DND-41 (cell line): Measurements from ENCODE around the gene BRD9.

ENCODE experiments used
- ATAC-seq: fragments of 200-7000 bp; cut with Tn5 transposase; 3 replicates; pipeline ENCODE4 v1.9.1; 2021; ENCODE audit warnings: low read depth; ENCODE audit not compliant: insufficient read depth
- DNase-seq: peaks from one replicate; pipeline ENCODE4 v3.0.0-alpha.2; 2020
- H2AFZ ChIP-seq: 2 replicates; pipeline ENCODE4 v1.6.0; 2012; ENCODE audit warnings: low read depth, low read length
- H3K27ac ChIP-seq: 2 replicates; pipeline ENCODE4 v1.5.1; 2012; ENCODE audit warnings: low read length, inconsistent platforms
- H3K27me3 ChIP-seq: fragments of 200-600 bp; sonication (generic); 2 replicates; pipeline ENCODE4 v1.6.0; 2012; ENCODE audit warnings: low read length, mild to moderate bottlenecking, inconsistent platforms; ENCODE audit not compliant: insufficient read depth, poor library complexity
- H3K36me3 ChIP-seq: 2 replicates; pipeline ENCODE4 v1.5.1; 2012; ENCODE audit warnings: low read length, inconsistent platforms; ENCODE audit not compliant: insufficient read depth
- H3K4me1 ChIP-seq: 2 replicates; pipeline ENCODE4 v1.5.1; 2012; ENCODE audit warnings: mild to moderate bottlenecking, low read length; ENCODE audit not compliant: insufficient read depth
- H3K4me2 ChIP-seq: 2 replicates; pipeline ENCODE4 v1.6.0; 2012; ENCODE audit warnings: mild to moderate bottlenecking, moderate library complexity, low read length, inconsistent platforms; ENCODE audit not compliant: insufficient read depth
- H3K4me3 ChIP-seq, 2 experiments: fragments of 200-600 bp in 1 of 2; shearing (Covaris generic) in 1 of 2; 2 replicates each; pipeline ENCODE4 v1.5.1; 2012 to 2016; ENCODE audit warnings: inconsistent platforms in 2 of 2, low read length in 2 of 2, mild to moderate bottlenecking in 2 of 2, low read depth in 1 of 2, moderate library complexity in 1 of 2
- H3K79me2 ChIP-seq: 2 replicates; pipeline ENCODE4 v1.6.0; 2012; ENCODE audit warnings: low read length, inconsistent platforms; ENCODE audit not compliant: insufficient read depth
- H3K9ac ChIP-seq: 2 replicates; pipeline ENCODE4 v1.6.0; 2012; ENCODE audit warnings: low read depth, mild to moderate bottlenecking, inconsistent platforms, low read length, moderate library complexity
- H3K9me3 ChIP-seq: 2 replicates; pipeline ENCODE4 v1.5.1; 2012; ENCODE audit warnings: low read length, moderate library complexity, mild to moderate bottlenecking, inconsistent platforms; ENCODE audit not compliant: insufficient read depth, severe bottlenecking
- H4K20me1 ChIP-seq: 2 replicates; pipeline ENCODE4 v1.6.0; 2012; ENCODE audit warnings: low read length; ENCODE audit not compliant: insufficient read depth
- EZH2 ChIP-seq: IDR thresholded peaks from 3 replicates; pipeline ENCODE4 v1.6.1; 2012; ENCODE audit warnings: borderline replicate concordance, low read depth, mild to moderate bottlenecking, moderate library complexity, low read length, inconsistent platforms; ENCODE audit not compliant: severe bottlenecking
- TF ChIP-seq, protein P1 (sequence below): IDR thresholded peaks from 2 replicates; pipeline ENCODE4 v1.5.1; 2012; ENCODE audit warnings: borderline replicate concordance, low read length, moderate library complexity, mild to moderate bottlenecking; ENCODE audit not compliant: poor library complexity, severe bottlenecking; ENCODE audit errors: extremely low read depth

BRD9 gene

GRCh38 chr5:870956-871355, 21.6 kb downstream of the BRD9 start:
- H3K36me3 ChIP-seq, result peaks cover 95% of the 10 kb centered on the region

DNA sequence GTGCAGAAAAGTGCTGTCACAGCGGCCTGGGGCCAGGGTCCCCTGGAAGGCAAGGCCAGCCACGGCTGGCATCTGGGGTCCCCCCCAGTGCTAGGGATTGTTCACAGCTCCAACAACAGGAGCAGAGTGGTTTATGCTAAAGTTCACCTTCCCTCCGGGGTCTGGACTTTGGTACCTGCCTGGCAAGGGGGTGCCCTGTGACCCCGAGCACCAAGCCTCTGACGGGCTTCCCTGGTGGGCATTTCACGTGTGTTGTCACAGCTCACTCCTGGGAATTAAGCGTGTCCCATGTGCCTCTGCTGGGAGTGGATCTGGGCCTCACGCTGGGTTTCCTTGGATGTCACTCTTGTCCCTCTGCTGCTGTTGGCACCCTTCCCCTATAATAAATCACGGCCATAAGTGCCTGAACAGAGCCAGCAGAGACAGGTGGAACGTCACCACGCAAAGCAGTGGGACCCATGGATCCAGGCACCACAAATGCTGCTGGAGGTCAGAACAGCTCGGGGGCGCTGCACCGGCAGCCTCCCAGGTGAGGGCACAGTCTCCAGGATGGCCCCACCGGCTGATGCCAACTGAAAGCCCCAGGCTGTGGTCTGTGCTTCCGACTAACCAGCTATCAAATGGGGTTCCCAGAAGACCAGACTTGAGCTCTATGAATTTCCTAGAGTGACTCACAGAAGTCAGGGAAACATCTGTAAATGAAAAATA, 24.0 kb downstream of the BRD9 start:
- no peaks in the 10 kb centered on the region for H3K4me1 ChIP-seq
- TF ChIP-seq, protein P1, sequence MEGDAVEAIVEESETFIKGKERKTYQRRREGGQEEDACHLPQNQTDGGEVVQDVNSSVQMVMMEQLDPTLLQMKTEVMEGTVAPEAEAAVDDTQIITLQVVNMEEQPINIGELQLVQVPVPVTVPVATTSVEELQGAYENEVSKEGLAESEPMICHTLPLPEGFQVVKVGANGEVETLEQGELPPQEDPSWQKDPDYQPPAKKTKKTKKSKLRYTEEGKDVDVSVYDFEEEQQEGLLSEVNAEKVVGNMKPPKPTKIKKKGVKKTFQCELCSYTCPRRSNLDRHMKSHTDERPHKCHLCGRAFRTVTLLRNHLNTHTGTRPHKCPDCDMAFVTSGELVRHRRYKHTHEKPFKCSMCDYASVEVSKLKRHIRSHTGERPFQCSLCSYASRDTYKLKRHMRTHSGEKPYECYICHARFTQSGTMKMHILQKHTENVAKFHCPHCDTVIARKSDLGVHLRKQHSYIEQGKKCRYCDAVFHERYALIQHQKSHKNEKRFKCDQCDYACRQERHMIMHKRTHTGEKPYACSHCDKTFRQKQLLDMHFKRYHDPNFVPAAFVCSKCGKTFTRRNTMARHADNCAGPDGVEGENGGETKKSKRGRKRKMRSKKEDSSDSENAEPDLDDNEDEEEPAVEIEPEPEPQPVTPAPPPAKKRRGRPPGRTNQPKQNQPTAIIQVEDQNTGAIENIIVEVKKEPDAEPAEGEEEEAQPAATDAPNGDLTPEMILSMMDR, result no peak
- TF ChIP-seq EZH2, result no peak
- ATAC-seq, result no peak

More at GRCh38 chr5:870956-871355, 21.6 kb downstream of the BRD9 start:
- Histone ChIP-seq H3K4me2 (no peak overlapping the region), H3K4me1 (no peaks in the 10 kb centered on the region), H3K9ac (no peak overlapping the region), H3K79me2 (peaks cover under 1% of the 10 kb centered on the region; the same call in 1 of the 2 replicates), H4K20me1 (peaks cover 24% of the 10 kb centered on the region), H3K9me3 (no peaks in the 10 kb centered on the region), H3K4me3 (no peak overlapping the region), H2AFZ (no peak overlapping the region), H3K27me3 (no peaks in the 10 kb centered on the region), H3K27ac (no peak overlapping the region)
- no peak for ATAC-seq
- TF ChIP-seq, protein P1, result no peak
- TF ChIP-seq EZH2, result no peak
- DNase-seq, result no peak

DNA sequence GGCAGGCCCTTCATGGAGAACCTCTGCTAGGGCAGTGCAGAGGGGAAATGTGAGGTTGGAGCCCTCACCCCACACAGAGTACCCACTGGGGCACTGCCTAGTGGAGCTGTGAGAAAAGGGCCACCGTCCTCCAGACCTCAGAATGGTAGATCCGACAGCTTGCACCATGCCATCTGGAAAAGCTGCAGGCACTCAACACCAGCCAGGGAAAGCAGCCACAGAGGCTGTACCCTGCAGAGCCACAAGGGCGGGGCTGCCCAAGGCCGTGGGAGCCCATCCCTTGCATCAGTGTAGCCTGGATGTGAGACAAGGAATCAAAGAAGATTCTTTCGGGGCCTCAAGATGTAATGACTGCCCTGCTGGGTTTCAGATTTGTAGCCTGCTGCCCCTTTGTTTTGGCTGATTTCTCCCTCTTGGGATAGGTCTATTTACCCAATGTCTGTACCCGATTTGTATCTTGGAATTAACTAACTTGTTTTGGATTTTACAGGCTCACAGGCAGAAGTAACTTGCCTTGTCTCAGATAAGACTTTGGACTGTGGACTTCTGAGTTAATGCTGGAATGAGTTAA, 25.2 kb downstream of the BRD9 start:
- Histone ChIP-seq H4K20me1 (peaks cover 33% of the 10 kb centered on the region), H3K4me2 (no peak overlapping the region), H3K9ac (no peak overlapping the region), H3K36me3 (peaks cover 97% of the 10 kb centered on the region), H3K79me2 (no peaks in the 10 kb centered on the region), H3K9me3 (no peaks in the 10 kb centered on the region), H3K27me3 (no peaks in the 10 kb centered on the region), H3K4me3 (no peak overlapping the region), H3K4me1 (no peaks in the 10 kb centered on the region), H2AFZ (no peak overlapping the region), H3K27ac (no peak overlapping the region)
- TF ChIP-seq, protein P1, result no peak
- TF ChIP-seq EZH2, result no peak
- DNase-seq, result no peak
- ATAC-seq, result peak; percentile 23; the same call in 1 of the 3 replicates

More for the DNA sequence above, 24.0 kb downstream of the BRD9 start:
- H3K27me3 ChIP-seq, result no peaks in the 10 kb centered on the region
- H3K4me2 ChIP-seq, result no peak overlapping the region
- H3K36me3 ChIP-seq, result peaks cover 97% of the 10 kb centered on the region
- DNase-seq, result no peak
- H4K20me1 ChIP-seq, result peaks cover 30% of the 10 kb centered on the region
- no peak overlapping the region for H3K4me3 ChIP-seq
- H3K9me3 ChIP-seq, result no peaks in the 10 kb centered on the region
- no peak overlapping the region for H2AFZ ChIP-seq
- H3K9ac ChIP-seq, result no peak overlapping the region
- no peaks in the 10 kb centered on the region; the same call in 1 of the 2 replicates for H3K79me2 ChIP-seq
- no peak overlapping the region for H3K27ac ChIP-seq
